SK-N-SH (cell line): Measurements from ENCODE around the gene SRXN1. TPM values are rescaled to one million over a fixed set of nuclear protein-coding genes. Genes with fewer than 3 reads are reported as not detected.

Source experiments
- CTCF ChIA-PET: fragments of 300-600, 350-600 bp; formaldehyde crosslinking; extraction: SDS; loops from one replicate; lab custom pipeline; 2021; lab: Yijun Ruan, JAX
- POLR2A ChIA-PET: fragments of 350-600 bp; sonication (Branson Sonifier 250); formaldehyde crosslinking; extraction: SDS; loops from one replicate; lab custom pipeline; 2020; ENCODE audit warnings: antibody characterized with exemption, inconsistent platforms; lab: Yijun Ruan, JAX
- DNase-seq: peaks from one replicate; pipeline ENCODE4 v3.0.0; 2012
- H2AFZ ChIP-seq: fragments of 200-600 bp; sonication (generic); 2 replicates; pipeline ENCODE4 v1.8.1; 2016; ENCODE audit warnings: antibody characterized with exemption, mild to moderate bottlenecking, low read depth
- H3F3A ChIP-seq: fragments of 200-600 bp; sonication (generic); replicated peaks from 2 replicates; pipeline ENCODE3; 2016; ENCODE audit warnings: antibody characterized with exemption, mild to moderate bottlenecking; ENCODE audit not compliant: insufficient read depth
- H3K27ac ChIP-seq, 2 experiments: fragments of 200-500 bp in 1 of 2; fragments of 200-600 bp in 1 of 2; sonication (Bioruptor generic) in 1 of 2; sonication (generic), shearing (Covaris generic) in 1 of 2; 2 replicates each; pipeline versions ENCODE4 v1.5.1 to v1.6.1; 2014 to 2016; ENCODE audit warnings: low read depth in 2 of 2, inconsistent platforms in 1 of 2, low read length in 1 of 2, mild to moderate bottlenecking in 1 of 2, mixed read lengths in 1 of 2
- H3K27me3 ChIP-seq: fragments of 200-600 bp; sonication (generic), shearing (Covaris generic); 2 replicates; pipeline ENCODE4 v1.6.1; 2016; ENCODE audit warnings: mixed run types; ENCODE audit not compliant: insufficient read depth
- H3K36me3 ChIP-seq, 2 experiments: fragments of 200-500 bp in 1 of 2; fragments of 200-600 bp in 1 of 2; sonication (Bioruptor generic) in 1 of 2; sonication (generic) in 1 of 2; replicated peaks in 1 of 2; 2 replicates each; pipeline versions ENCODE3 to v1.5.1; 2014 to 2016; ENCODE audit warnings: low read length in 1 of 2, mild to moderate bottlenecking in 1 of 2; ENCODE audit not compliant: insufficient read depth in 2 of 2, control insufficient read depth in 1 of 2
- H3K4me1 ChIP-seq, 2 experiments: fragments of 200-500 bp in 1 of 2; fragments of 200-600 bp in 1 of 2; sonication (Bioruptor generic) in 1 of 2; sonication (generic), shearing (Covaris generic) in 1 of 2; 2 replicates each; pipeline versions ENCODE4 v1.5.1 to v1.6.1; 2014 to 2016; ENCODE audit warnings: low read depth in 1 of 2, low read length in 1 of 2, mixed run types in 1 of 2; ENCODE audit not compliant: insufficient read depth in 2 of 2, control insufficient read depth in 1 of 2
- H3K4me2 ChIP-seq: fragments of 200-600 bp; sonication (generic), shearing (Covaris generic); 2 replicates; pipeline ENCODE4 v1.6.1; 2017; ENCODE audit warnings: mixed run types
- H3K4me3 ChIP-seq, 2 experiments: fragments of 200-500 bp in 1 of 2; fragments of 200-600 bp in 1 of 2; sonication (Bioruptor generic) in 1 of 2; sonication (generic), shearing (Covaris generic) in 1 of 2; 2 replicates each; pipeline versions ENCODE4 v1.5.1 to v1.8.1; 2014 to 2016; ENCODE audit warnings: low read depth in 2 of 2, inconsistent platforms in 1 of 2, low read length in 1 of 2, mild to moderate bottlenecking in 1 of 2, mixed read lengths in 1 of 2, moderate library complexity in 1 of 2
- H3K79me2 ChIP-seq: fragments of 200-600 bp; sonication (generic); 2 replicates; pipeline ENCODE4 v1.8.1; 2017; ENCODE audit warnings: mild to moderate bottlenecking; ENCODE audit not compliant: insufficient read depth
- H3K9ac ChIP-seq: fragments of 200-600 bp; sonication (generic); 2 replicates; pipeline ENCODE4 v1.6.1; 2017; ENCODE audit warnings: mixed run types
- H3K9me2 ChIP-seq: fragments of 200-600 bp; sonication (generic); 2 replicates; pipeline ENCODE4 v1.6.1; 2017; ENCODE audit warnings: mixed run types
- H3K9me3 ChIP-seq: fragments of 200-600 bp; sonication (generic); 2 replicates; pipeline ENCODE4 v1.6.1; 2017; ENCODE audit warnings: mixed run types, mild to moderate bottlenecking, moderate library complexity
- H4K20me1 ChIP-seq: fragments of 200-600 bp; sonication (generic); 2 replicates; pipeline ENCODE4 v1.6.1; 2017; ENCODE audit warnings: mild to moderate bottlenecking, mixed run types; ENCODE audit not compliant: insufficient read depth
- CHD2 ChIP-seq: fragments of 150-350 bp; IDR thresholded peaks from 2 replicates; pipeline ENCODE4 v1.6.1; 2018; ENCODE audit warnings: low read length; ENCODE audit not compliant: partially characterized antibody
- FOSL2 ChIP-seq: IDR thresholded peaks from 2 replicates; pipeline ENCODE4 v1.4.0; 2012; ENCODE audit warnings: low read depth, mild to moderate bottlenecking, moderate library complexity, borderline replicate concordance
- GATA2 ChIP-seq: sonication (generic); formaldehyde crosslinking; IDR thresholded peaks from 2 replicates; pipeline ENCODE4 v1.5.0; 2020; ENCODE audit warnings: mild to moderate bottlenecking, missing genetic modification reagents
- JUND ChIP-seq: IDR thresholded peaks from 2 replicates; pipeline ENCODE4 v1.4.0; 2012
- NRF1 ChIP-seq: IDR thresholded peaks from 2 replicates; pipeline ENCODE4 v1.6.1; 2012; ENCODE audit warnings: low read depth, mild to moderate bottlenecking, low read length
- REST ChIP-seq: IDR thresholded peaks from 2 replicates; pipeline ENCODE4 v1.6.1; 2012; ENCODE audit warnings: mild to moderate bottlenecking, low read depth, low read length, moderate library complexity
- TAF1 ChIP-seq: IDR thresholded peaks from 2 replicates; pipeline ENCODE4 v1.6.1; 2012; ENCODE audit warnings: low read depth, mild to moderate bottlenecking, low read length, moderate library complexity, borderline replicate concordance
- TCF12 ChIP-seq: IDR thresholded peaks from 2 replicates; pipeline ENCODE4 v1.4.0; 2012
- TEAD4 ChIP-seq: IDR thresholded peaks from 2 replicates; pipeline ENCODE4 v1.4.0; 2012; ENCODE audit warnings: mild to moderate bottlenecking, borderline replicate concordance; ENCODE audit not compliant: insufficient read depth
- USF1 ChIP-seq: IDR thresholded peaks from 2 replicates; pipeline ENCODE4 v1.4.0; 2012; ENCODE audit warnings: low read depth, borderline replicate concordance
- WGBS: methylation state at CpG from one replicate; pipeline ENCODE4 v1.1.6; 2017; ENCODE audit warnings: low lambda C conversion rate; 5-methylcytosine and 5-hydroxymethylcytosine counted together
- polyA plus RNA-seq, 3 experiments: library from polyadenylated mRNA; depleted of rRNA; stranded (reverse); fragments of >200 nt; gene quantifications; 2 replicates each; pipeline ENCODE4 v1.2.3, GENCODE V29; 2012
- TF ChIP-seq, protein P1 (sequence below): fragments of 150-350 bp; IDR thresholded peaks from 2 replicates; pipeline ENCODE4 v1.6.1; 2016; ENCODE audit warnings: mild to moderate bottlenecking, low read depth, low read length
- TF ChIP-seq, protein P2 (sequence below): IDR thresholded peaks from 2 replicates; pipeline ENCODE4; 2012

Gene SRXN1
- polyA plus RNA-seq, 1 of the 3 experiments (the other 2 are of a cell fraction), result 26.2 TPM

DNA sequence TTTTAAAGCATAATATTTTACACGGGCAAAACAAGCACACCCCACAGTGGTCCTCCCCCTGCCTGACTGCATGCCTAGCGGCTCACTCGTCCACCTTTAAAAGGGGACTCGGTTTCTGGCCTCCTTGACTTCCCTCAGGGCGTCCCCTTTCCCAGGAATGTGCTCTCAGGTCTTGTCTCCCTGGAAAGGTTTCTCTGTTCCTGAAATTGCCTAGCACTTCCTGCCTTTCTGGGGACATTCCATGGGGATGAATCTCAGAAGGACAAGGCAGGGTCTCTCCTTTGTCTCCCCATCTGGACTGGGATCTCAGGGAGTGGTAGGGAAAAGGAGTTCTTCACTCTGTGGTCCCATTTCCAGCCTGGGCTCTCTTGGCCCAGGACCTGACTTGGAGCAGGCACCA lies 47.8 kb downstream of the SRXN1 start (continued):
- TF ChIP-seq JUND (no peak), USF1 (no peak), TEAD4 (no peak), REST (no peak), CHD2 (no peak), NRF1 (no peak), FOSL2 (no peak), TCF12 (no peak), GATA2 (no peak)

- H3K36me3 ChIP-seq, result no peaks in the 10 kb centered on the region
- H3K27me3 ChIP-seq, result no peaks in the 10 kb centered on the region
- no peak overlapping the region for H3K9ac ChIP-seq
- CTCF ChIA-PET, result interaction anchor here (1.2 to 2.6 kb wide), 3 partner anchors 42 to 126 kb away, joined by 3 to 13 read pairs (median 3); no protein-coding TSS in a partner anchor
- H3K4me1 ChIP-seq, result peaks cover 0 to 3% of the 10 kb centered on the region in 2 experiments; a peak in 1 of 4 replicates
- WGBS, result 56% methylated on average over 6 of the region's 8 CpGs
- no peaks in the 10 kb centered on the region for H3K9me3 ChIP-seq
- H3K4me2 ChIP-seq, result no peak overlapping the region
- POLR2A ChIA-PET, result no interaction called here
- no peak overlapping the region for H2AFZ ChIP-seq
- H3K9me2 ChIP-seq, result no peaks in the 10 kb centered on the region
- H4K20me1 ChIP-seq, result no peaks in the 10 kb centered on the region
- no peaks in the 10 kb centered on the region for H3K79me2 ChIP-seq
- TF ChIP-seq, protein P1, sequence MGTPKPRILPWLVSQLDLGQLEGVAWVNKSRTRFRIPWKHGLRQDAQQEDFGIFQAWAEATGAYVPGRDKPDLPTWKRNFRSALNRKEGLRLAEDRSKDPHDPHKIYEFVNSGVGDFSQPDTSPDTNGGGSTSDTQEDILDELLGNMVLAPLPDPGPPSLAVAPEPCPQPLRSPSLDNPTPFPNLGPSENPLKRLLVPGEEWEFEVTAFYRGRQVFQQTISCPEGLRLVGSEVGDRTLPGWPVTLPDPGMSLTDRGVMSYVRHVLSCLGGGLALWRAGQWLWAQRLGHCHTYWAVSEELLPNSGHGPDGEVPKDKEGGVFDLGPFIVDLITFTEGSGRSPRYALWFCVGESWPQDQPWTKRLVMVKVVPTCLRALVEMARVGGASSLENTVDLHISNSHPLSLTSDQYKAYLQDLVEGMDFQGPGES, result no peak
- TF ChIP-seq GATA2 (no peak), REST (no peak), TAF1 (no peak)
- TF ChIP-seq, protein P2, sequence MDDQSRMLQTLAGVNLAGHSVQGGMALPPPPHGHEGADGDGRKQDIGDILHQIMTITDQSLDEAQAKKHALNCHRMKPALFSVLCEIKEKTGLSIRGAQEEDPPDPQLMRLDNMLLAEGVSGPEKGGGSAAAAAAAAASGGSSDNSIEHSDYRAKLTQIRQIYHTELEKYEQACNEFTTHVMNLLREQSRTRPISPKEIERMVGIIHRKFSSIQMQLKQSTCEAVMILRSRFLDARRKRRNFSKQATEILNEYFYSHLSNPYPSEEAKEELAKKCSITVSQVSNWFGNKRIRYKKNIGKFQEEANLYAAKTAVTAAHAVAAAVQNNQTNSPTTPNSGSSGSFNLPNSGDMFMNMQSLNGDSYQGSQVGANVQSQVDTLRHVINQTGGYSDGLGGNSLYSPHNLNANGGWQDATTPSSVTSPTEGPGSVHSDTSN, result no peak
- H3F3A ChIP-seq, result no peaks in the 10 kb centered on the region
- H3K27ac ChIP-seq, result no peak overlapping the region
- no peak for DNase-seq
- H3K4me3 ChIP-seq, result no peak overlapping the region
These were observed 49.8 kb downstream of the SRXN1 start for GRCh38 chr20:603116-603640.
